Activated CD8-positive, alpha-beta T cell treated with anti-CD3 and anti-CD28 coated beads, Interleukin-2, amount 10 ng/mL, durations not matched to agents 7 days and 5 days (primary cell): ENCODE measurements around the gene KRT6C. TPM values are rescaled to one million over a fixed set of nuclear protein-coding genes. Genes with fewer than 3 reads are reported as not detected.
"Not testable (repeated sequence)": the region's sequence is repeated elsewhere in the genome, so short reads cannot be mapped to it uniquely, and the experiment has no call there.

Source experiments
- ATAC-seq: fragments of 150-1000 bp; cut with Tn5 transposase; one replicate; pipeline ENCODE4 v1.10.0; 2021; ENCODE audit warnings: moderate library complexity
- CTCF ChIA-PET: fragments of 350-600 bp; sonication (Branson Sonifier 250); formaldehyde crosslinking; loops from one replicate; lab custom pipeline; 2021; ENCODE audit warnings: antibody characterized with exemption; lab: Charles Lee
- POLR2A ChIA-PET: fragments of 350-600 bp; sonication (Branson Sonifier 250); formaldehyde crosslinking; loops from one replicate; lab custom pipeline; 2021; ENCODE audit warnings: antibody characterized with exemption; lab: Charles Lee
- DNase-seq: peaks from one replicate; pipeline ENCODE4 v3.0.0-alpha.2; 2020
- H3K27ac Mint-ChIP-seq: one replicate; pipeline ENCODE4 v1.8.0; 2021; ENCODE audit warnings: mild to moderate bottlenecking, mixed read lengths
- H3K27me3 Mint-ChIP-seq: one replicate; pipeline ENCODE4 v1.8.0; 2021; ENCODE audit warnings: low read depth, mixed read lengths
- H3K36me3 Mint-ChIP-seq: one replicate; pipeline ENCODE4 v1.8.0; 2021; ENCODE audit warnings: low read depth, mixed read lengths
- H3K4me1 Mint-ChIP-seq: one replicate; pipeline ENCODE4 v1.8.0; 2021; ENCODE audit warnings: low read depth, mixed read lengths
- H3K4me3 Mint-ChIP-seq: one replicate; pipeline ENCODE4 v1.8.0; 2021; ENCODE audit warnings: mild to moderate bottlenecking, mixed read lengths
- H3K9me3 Mint-ChIP-seq: one replicate; pipeline ENCODE4 v1.8.0; 2022; ENCODE audit warnings: mixed read lengths; ENCODE audit not compliant: insufficient read depth
- total RNA-seq, 2 experiments: library from RNA; stranded (reverse); gene quantifications; one replicate each; pipeline ENCODE4 v1.2.3, GENCODE V29; 2021

KRT6C gene
- total RNA-seq, 2 experiments from 2014 or later: not detected

- H3K4me3 Mint-ChIP-seq, H3K36me3 Mint-ChIP-seq, H3K27ac Mint-ChIP-seq, DNase-seq, ATAC-seq, H3K9me3 Mint-ChIP-seq, POLR2A ChIA-PET: not testable (repeated sequence)
- Mint-ChIP-seq H3K4me1 (peaks cover 10% of the 10 kb centered on the region), H3K27me3 (peaks cover 27% of the 10 kb centered on the region)
- CTCF ChIA-PET: interaction anchor here (1.5 kb wide), 1 partner anchor 61 kb away, joined by 3 read pairs; no protein-coding TSS in a partner anchor
Measured at GRCh38 chr12:52447196-52447595, 26.4 kb downstream of the KRT6C start.

GRCh38 chr12:52446367-52447045, 27.1 kb downstream of the KRT6C start:
- H3K27me3 Mint-ChIP-seq: peaks cover 31% of the 10 kb centered on the region
- CTCF ChIA-PET: interaction anchor here (1.5 kb wide), 1 partner anchor 61 kb away, joined by 3 read pairs; no protein-coding TSS in a partner anchor
- no peaks in the 10 kb centered on the region for H3K9me3 Mint-ChIP-seq
- H3K4me1 Mint-ChIP-seq: peaks cover 10% of the 10 kb centered on the region
- no peak for ATAC-seq
- no peaks in the 10 kb centered on the region for H3K36me3 Mint-ChIP-seq
- H3K4me3 Mint-ChIP-seq: no peak overlapping the region
- no peak for DNase-seq
- H3K27ac Mint-ChIP-seq: no peak overlapping the region
- POLR2A ChIA-PET: no interaction called here

- Mint-ChIP-seq H3K36me3 (no peaks in the 10 kb centered on the region), H3K27me3 (peaks cover 34% of the 10 kb centered on the region), H3K9me3 (no peaks in the 10 kb centered on the region)
Measured at GRCh38 chr12:52445876-52446275, 27.7 kb downstream of the KRT6C start.

GRCh38 chr12:52444647-52445595, 28.7 kb downstream of the KRT6C start:
- H3K9me3 Mint-ChIP-seq: no peaks in the 10 kb centered on the region
- DNase-seq: no peak
- H3K27ac Mint-ChIP-seq: no peak overlapping the region
- no peak for ATAC-seq
- ChIA-PET POLR2A (interaction anchor here (0.7 kb wide), 1 partner anchor 434 kb away, joined by 3 read pairs; no protein-coding TSS in a partner anchor), CTCF (no interaction called here)
- H3K4me3 Mint-ChIP-seq: no peak overlapping the region
- peaks cover 10% of the 10 kb centered on the region for H3K4me1 Mint-ChIP-seq
- H3K36me3 Mint-ChIP-seq: no peaks in the 10 kb centered on the region
- H3K27me3 Mint-ChIP-seq: peaks cover 34% of the 10 kb centered on the region

More at GRCh38 chr12:52445876-52446275, 27.7 kb downstream of the KRT6C start:
- Mint-ChIP-seq H3K4me3 (no peak overlapping the region), H3K4me1 (peaks cover 10% of the 10 kb centered on the region), H3K27ac (no peak overlapping the region)
- ChIA-PET POLR2A (no interaction called here), CTCF (no interaction called here)
- no peak for DNase-seq
- no peak for ATAC-seq

- CTCF ChIA-PET: no interaction called here
- no peak for ATAC-seq
- Mint-ChIP-seq H3K27me3 (peaks cover 33% of the 10 kb centered on the region), H3K4me3 (no peak overlapping the region), H3K9me3 (no peaks in the 10 kb centered on the region), H3K27ac (no peak overlapping the region), H3K4me1 (peaks cover 10% of the 10 kb centered on the region), H3K36me3 (no peaks in the 10 kb centered on the region)
- POLR2A ChIA-PET: no interaction called here
- no peak for DNase-seq
Measured at GRCh38 chr12:52443966-52444365, 29.6 kb downstream of the KRT6C start.

GRCh38 chr12:52442600-52443061, 31.0 kb downstream of the KRT6C start:
- no peak for ATAC-seq
- Mint-ChIP-seq H3K4me1 (peaks cover 5% of the 10 kb centered on the region), H3K4me3 (no peak overlapping the region), H3K9me3 (no peaks in the 10 kb centered on the region), H3K36me3 (no peaks in the 10 kb centered on the region), H3K27me3 (peaks cover 32% of the 10 kb centered on the region), H3K27ac (no peak overlapping the region)
- DNase-seq: no peak
- CTCF ChIA-PET: no interaction called here
- POLR2A ChIA-PET: no interaction called here

- H3K9me3 Mint-ChIP-seq: no peaks in the 10 kb centered on the region
- no peak overlapping the region for H3K4me3 Mint-ChIP-seq
- H3K27ac Mint-ChIP-seq: no peak overlapping the region
- ATAC-seq (no peak), DNase-seq (no peak)
- CTCF ChIA-PET: interaction anchor here (1.9 kb wide), 1 partner anchor 429 kb away, joined by 4 read pairs; no protein-coding TSS in a partner anchor
- no peaks in the 10 kb centered on the region for H3K36me3 Mint-ChIP-seq
- POLR2A ChIA-PET: no interaction called here
- H3K27me3 Mint-ChIP-seq: peaks cover 31% of the 10 kb centered on the region
- H3K4me1 Mint-ChIP-seq: peaks cover 2% of the 10 kb centered on the region
Measured at GRCh38 chr12:52441320-52441911, 32.2 kb downstream of the KRT6C start.

- Mint-ChIP-seq H3K4me1 (no peaks in the 10 kb centered on the region), H3K27ac (no peak overlapping the region), H3K9me3 (no peaks in the 10 kb centered on the region), H3K4me3 (no peak overlapping the region), H3K27me3 (peaks cover 27% of the 10 kb centered on the region), H3K36me3 (no peaks in the 10 kb centered on the region)
- ATAC-seq (no peak), DNase-seq (no peak)
- ChIA-PET CTCF (interaction anchor here (1.9 kb wide), 1 partner anchor 430 kb away, joined by 4 read pairs; no protein-coding TSS in a partner anchor), POLR2A (no interaction called here)
Measured at GRCh38 chr12:52440821-52441319, 32.7 kb downstream of the KRT6C start.

GRCh38 chr12:52439845-52440244, 33.8 kb downstream of the KRT6C start:
- ATAC-seq: no peak
- Mint-ChIP-seq H3K36me3 (no peaks in the 10 kb centered on the region), H3K27ac (no peak overlapping the region), H3K4me3 (no peak overlapping the region), H3K27me3 (peaks cover 26% of the 10 kb centered on the region), H3K9me3 (no peaks in the 10 kb centered on the region), H3K4me1 (no peaks in the 10 kb centered on the region)
- ChIA-PET CTCF (interaction anchor here (1.9 kb wide), 1 partner anchor 431 kb away, joined by 4 read pairs; no protein-coding TSS in a partner anchor), POLR2A (no interaction called here)
- no peak for DNase-seq

GRCh38 chr12:52439420-52439819, 34.2 kb downstream of the KRT6C start:
- no peak overlapping the region for H3K4me3 Mint-ChIP-seq
- CTCF ChIA-PET: interaction anchor here (1.9 kb wide), 1 partner anchor 431 kb away, joined by 4 read pairs; no protein-coding TSS in a partner anchor
- DNase-seq (no peak), ATAC-seq (no peak)
- H3K27ac Mint-ChIP-seq: no peak overlapping the region
- H3K4me1 Mint-ChIP-seq: no peaks in the 10 kb centered on the region
- H3K36me3 Mint-ChIP-seq: no peaks in the 10 kb centered on the region
- H3K9me3 Mint-ChIP-seq: no peaks in the 10 kb centered on the region
- peaks cover 23% of the 10 kb centered on the region for H3K27me3 Mint-ChIP-seq
- POLR2A ChIA-PET: no interaction called here
